Psoas muscle (tissue), 8 donors: ENCODE data around the gene EFHD2. TPM values are rescaled to one million over a fixed set of nuclear protein-coding genes. Genes with fewer than 3 reads are reported as not detected.
"Not testable (repeated sequence)": the region's sequence is repeated elsewhere in the genome, so short reads cannot be mapped to it uniquely, and the experiment has no call there.

Experiments
- ATAC-seq, 4 donors: fragments of 200-7000 bp; cut with Tn5 transposase; one replicate each; pipeline ENCODE4 v1.9.1; 2020; ENCODE audit warnings: moderate library complexity in 3 of 4, mild to moderate bottlenecking in 2 of 4
- DNase-seq, 2 donors: peaks; one replicate each; pipeline ENCODE4 v3.0.0-alpha.2; 2020
- H3K27ac ChIP-seq: fragments of 200-600 bp; one replicate; pipeline ENCODE4 v1.8.0; 2022
- H3K27me3 ChIP-seq, 3 donors: fragments of 200-600 bp in 1 of 3; one replicate each; pipeline versions ENCODE4 v1.6.1 to v1.8.0; 2013 to 2022; ENCODE audit warnings: low read length in 2 of 3, mild to moderate bottlenecking in 2 of 3, moderate library complexity in 1 of 3; ENCODE audit not compliant: insufficient read depth in 3 of 3
- H3K36me3 ChIP-seq, 2 donors: fragments of 200-600 bp in 1 of 2; one replicate each; pipeline versions ENCODE4 v1.6.1 to v1.8.0; 2013 to 2022; ENCODE audit warnings: low read depth in 1 of 2, mild to moderate bottlenecking in 1 of 2, moderate library complexity in 1 of 2; ENCODE audit not compliant: insufficient read depth in 1 of 2
- H3K4me1 ChIP-seq: fragments of 200-600 bp; one replicate; pipeline ENCODE4 v1.8.0; 2022
- H3K4me3 ChIP-seq: fragments of 200-600 bp; one replicate; pipeline ENCODE4 v1.8.0; 2022; ENCODE audit warnings: mild to moderate bottlenecking
- H3K9me3 ChIP-seq: fragments of 200-600 bp; one replicate; pipeline ENCODE4 v1.8.0; 2022
- CTCF ChIP-seq: fragments of 200-600 bp; IDR thresholded peaks from one replicate; pipeline ENCODE4 v1.8.0; 2022; ENCODE audit warnings: antibody characterized with exemption
- WGBS, 3 donors: extraction: QIAGEN DNeasy Blood & Tissue Kit; methylation state at CpG; one replicate each; pipeline versions ENCODE4 v1.1.6 to v1.1.7; 2013; 5-methylcytosine and 5-hydroxymethylcytosine counted together
- intact Hi-C, 2 donors: fragments of 100-400 bp; cut with DNase I; formaldehyde crosslinking; loops; one replicate each; pipeline versions ENCODE4 v1.11.0 to v1.14.2; 2022
- polyA plus RNA-seq, 3 donors: library from polyadenylated mRNA; stranded (reverse); fragments of 200-250 nt; gene quantifications; one replicate each; pipeline ENCODE4 v1.2.3, GENCODE V29; 2013
- total RNA-seq, 4 donors: library from RNA; stranded (reverse); fragmentation: NEBNext Ultra II Directional in 2 of 4; extraction: Animal tissue kit (Norgen Biotek cat#: 25700) in 2 of 4; gene quantifications; one replicate each; pipeline versions ENCODE4 v1.2.1 to v1.2.4, GENCODE V29; 2021 to 2023
- donor health status: healthy with polysubstance abuse.
- donor health status: DM: no; HTN: no; CAD: no; lungs with moderate emphysema.
- donor health status: Bipolar disorder and iron deficiency.
- donor health status: healthy.
- donor health status: DM: yes; HTN: yes; CAD: no.
- donor health status: DM: no; HTN: no; CAD: no.
- donor health status: DM: no; HTN: no; CAD: no.
- donor health status: DM: yes; HTN: yes; CAD: no.

The EFHD2 gene
- total and polyA plus RNA-seq, 7 donors: 2.3 to 6.9 (median 5.4) TPM

- H3K36me3 ChIP-seq: no peaks in the 10 kb centered on the region
- H3K27ac ChIP-seq: no peak overlapping the region
- H3K9me3 ChIP-seq: no peaks in the 10 kb centered on the region
- intact Hi-C loops: no loop called here
- ATAC-seq: no peak
- no peak for TF ChIP-seq CTCF
- no peak for DNase-seq
- peaks cover 0 to 46% (median 0%) of the 10 kb centered on the region in 3 donors for H3K27me3 ChIP-seq
- H3K4me1 ChIP-seq: no peaks in the 10 kb centered on the region
- WGBS, 3 donors: 7 to 15% (median 9%) methylated on average over 17 of the region's 17 CpGs
- H3K4me3 ChIP-seq: no peak overlapping the region
Measured at GRCh38 chr1:15386164-15386749, 23.4 kb upstream of the EFHD2 start.

- no peak for TF ChIP-seq CTCF
- H3K27me3 ChIP-seq: peaks cover 0 to 46% (median 0%) of the 10 kb centered on the region in 3 donors
- no peak for ATAC-seq
Measured at GRCh38 chr1:15388201-15388880, 21.3 kb upstream of the EFHD2 start.

GRCh38 chr1:15389828-15390227, 19.9 kb upstream of the EFHD2 start:
- ATAC-seq, H3K4me3 ChIP-seq, H3K4me1 ChIP-seq, intact Hi-C loops, H3K36me3 ChIP-seq, H3K9me3 ChIP-seq, H3K27ac ChIP-seq, DNase-seq: not testable (repeated sequence)
- WGBS, 3 donors: 85 to 96% (median 88%) methylated on average over 8 of the region's 8 CpGs
- peaks cover 0 to 38% (median 0%) of the 10 kb centered on the region in 3 donors for H3K27me3 ChIP-seq

More at GRCh38 chr1:15388201-15388880, 21.3 kb upstream of the EFHD2 start:
- Histone ChIP-seq H3K4me1 (no peaks in the 10 kb centered on the region), H3K4me3 (no peak overlapping the region), H3K36me3 (no peaks in the 10 kb centered on the region), H3K9me3 (no peaks in the 10 kb centered on the region), H3K27ac (no peak overlapping the region)
- intact Hi-C loops: no loop called here
- WGBS, 3 donors: 64 to 72% (median 66%) methylated on average over 15 of the region's 15 CpGs
- no peak for DNase-seq

GRCh38 chr1:15390667-15391066, 19.0 kb upstream of the EFHD2 start:
- ATAC-seq: no peak
- DNase-seq: no peak
- Histone ChIP-seq H3K4me1 (no peaks in the 10 kb centered on the region), H3K4me3 (no peak overlapping the region), H3K27ac (no peak overlapping the region), H3K36me3 (no peaks in the 10 kb centered on the region), H3K27me3 (peaks cover 0 to 31% (median 0%) of the 10 kb centered on the region in 3 donors), H3K9me3 (no peaks in the 10 kb centered on the region)
- intact Hi-C loops: no loop called here
- no peak for TF ChIP-seq CTCF
- 90 to 91% (median 91%) methylated on average over 8 of the region's 8 CpGs for WGBS, 3 donors

GRCh38 chr1:15391366-15391765, 18.3 kb upstream of the EFHD2 start:
- 81 to 85% (median 83%) methylated on average over 4 of the region's 4 CpGs for WGBS, 3 donors
- no peak overlapping the region for H3K27ac ChIP-seq
- no peak for TF ChIP-seq CTCF

More at GRCh38 chr1:15391366-15391765, 18.3 kb upstream of the EFHD2 start:
- Histone ChIP-seq H3K9me3 (no peaks in the 10 kb centered on the region), H3K27me3 (peaks cover 0 to 24% (median 0%) of the 10 kb centered on the region in 3 donors), H3K36me3 (no peaks in the 10 kb centered on the region), H3K4me3 (no peak overlapping the region), H3K4me1 (no peaks in the 10 kb centered on the region)
- intact Hi-C loops: no loop called here
- DNase-seq (no peak), ATAC-seq (no peak)
